ENCODE results near the gene SENP8.

DNA sequence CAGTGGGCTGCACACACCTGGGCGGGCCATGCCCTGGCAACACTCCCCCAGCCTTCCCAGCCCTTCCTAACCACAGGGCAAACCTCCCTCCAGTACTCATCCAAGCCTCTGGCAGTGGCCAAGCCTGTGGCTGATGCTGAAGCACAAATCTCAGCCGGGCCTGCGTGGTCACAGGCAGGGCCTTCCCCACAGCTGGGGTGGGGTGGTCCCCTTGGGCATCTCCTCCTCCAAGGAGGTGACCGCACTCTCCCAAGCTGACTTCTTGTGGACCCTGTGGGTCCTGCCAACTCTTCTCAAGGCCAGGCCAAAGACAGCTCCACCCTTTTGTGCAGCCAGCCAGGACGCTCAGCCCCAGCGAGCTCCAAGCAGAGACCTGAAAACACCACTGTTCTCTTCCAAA is 58.0 kb downstream of the SENP8 start:
- no peak for TF ChIP-seq CTCF (CRISPR knock-in tag; IDR thresholded peaks at IDR 0.05)
- TF ChIP-seq HNRNPL (IDR thresholded peaks at IDR 0.05; ENCODE audit: low read depth, low read length), result no peak

Data from HepG2 (cell line).